ENCODE results near the gene DCTN2. TPM values are rescaled to one million over a fixed set of nuclear protein-coding genes. Genes with fewer than 3 reads are reported as not detected.
"Not testable (repeated sequence)": the region's sequence is repeated elsewhere in the genome, so short reads cannot be mapped to it uniquely, and the experiment has no call there.

Gene DCTN2
- polyA plus RNA-seq, 4 donors, result 112 to 224 (median 145) TPM

DNA sequence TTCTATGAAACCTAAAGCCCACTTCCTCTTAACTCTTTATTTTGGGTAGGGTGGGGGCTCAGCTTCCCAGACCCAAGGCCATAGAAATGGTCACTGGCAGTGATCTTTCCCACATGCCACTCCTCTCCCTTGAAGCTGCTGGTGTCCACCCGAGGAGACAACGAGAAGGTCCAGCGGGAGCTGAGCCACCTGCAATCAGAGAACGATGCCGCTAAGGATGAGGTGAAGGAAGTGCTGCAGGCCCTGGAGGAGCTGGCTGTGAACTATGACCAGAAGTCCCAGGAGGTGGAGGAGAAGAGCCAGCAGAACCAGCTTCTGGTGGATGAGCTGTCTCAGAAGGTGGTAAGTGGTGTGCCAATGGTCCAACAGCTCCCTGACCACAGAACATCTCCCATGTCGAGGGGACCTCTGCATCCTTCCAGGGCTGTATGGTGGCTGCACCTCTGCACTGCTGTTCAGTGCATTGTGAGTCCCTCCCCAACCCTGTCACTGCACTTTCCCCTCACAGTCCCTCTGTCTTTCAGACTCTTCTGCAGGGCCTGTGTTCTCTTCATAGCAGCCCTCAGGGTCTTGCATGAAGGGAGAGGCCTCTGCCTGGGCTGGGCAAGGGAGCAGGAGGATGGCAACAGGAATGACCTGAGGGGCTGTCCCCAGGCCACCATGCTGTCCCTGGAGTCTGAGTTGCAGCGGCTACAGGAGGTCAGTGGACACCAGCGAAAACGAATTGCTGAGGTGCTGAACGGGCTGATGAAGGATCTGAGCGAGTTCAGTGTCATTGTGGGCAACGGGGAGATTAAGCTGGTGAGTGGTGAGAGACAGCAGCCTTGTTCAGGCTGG is 25.2 kb upstream of the DCTN2 start:
- Histone ChIP-seq H3K36me3 (ENCODE audit: control insufficient read depth in 3 of 3, insufficient read depth in 2 of 3, low read depth in 1 of 3, low read length in 3 of 3) (no peaks in the 10 kb centered on the region), H3K27ac (ENCODE audit: low read depth in 1 of 3, low read length in 2 of 3) (no peak overlapping the region), H3K4me1 (ENCODE audit: control insufficient read depth in 3 of 3, insufficient read depth in 2 of 3, low read depth in 1 of 3, low read length in 2 of 3) (peaks cover 0 to 10% (median 0%) of the 10 kb centered on the region in 3 donors), H3K4me3 (ENCODE audit: low read depth in 1 of 3, low read length in 3 of 3) (no peak overlapping the region), H3K9me3 (ENCODE audit: control insufficient read depth in 2 of 2, insufficient read depth in 1 of 2, low read depth in 1 of 2, low read length in 1 of 2) (no peaks in the 10 kb centered on the region), H3K27me3 (ENCODE audit: control insufficient read depth in 3 of 3, insufficient read depth in 3 of 3, low read length in 3 of 3) (peaks cover 0 to 8% (median 2%) of the 10 kb centered on the region in 3 donors)
- no peak for FAIRE-seq
- no peak for DNase-seq
- WGBS, 3 donors, result 86 to 88% (median 87%) methylated on average over 12 of the region's 12 CpGs

DNA sequence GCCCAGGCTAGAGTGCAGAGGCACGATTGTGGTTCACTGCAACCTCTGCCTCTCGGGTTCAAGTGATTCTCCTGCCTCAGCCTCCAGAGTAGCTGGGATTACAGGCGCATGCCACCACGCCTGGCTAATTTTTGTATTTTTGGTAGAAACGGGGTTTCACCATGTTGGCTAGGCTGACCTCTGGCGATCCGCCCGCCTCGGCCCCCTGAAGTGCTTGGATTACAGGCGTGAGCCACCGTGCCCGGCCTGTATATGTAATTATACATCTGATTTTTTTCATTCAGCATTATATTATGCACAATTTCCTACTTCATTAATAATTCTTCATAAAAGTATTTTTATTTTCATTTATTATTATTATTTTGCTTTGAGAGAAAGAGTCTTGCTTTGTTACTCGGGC is 23.4 kb upstream of the DCTN2 start:
- not testable (repeated sequence) for FAIRE-seq
- 84 to 87% (median 85%) methylated on average over 13 of the region's 13 CpGs for WGBS, 3 donors

DNA sequence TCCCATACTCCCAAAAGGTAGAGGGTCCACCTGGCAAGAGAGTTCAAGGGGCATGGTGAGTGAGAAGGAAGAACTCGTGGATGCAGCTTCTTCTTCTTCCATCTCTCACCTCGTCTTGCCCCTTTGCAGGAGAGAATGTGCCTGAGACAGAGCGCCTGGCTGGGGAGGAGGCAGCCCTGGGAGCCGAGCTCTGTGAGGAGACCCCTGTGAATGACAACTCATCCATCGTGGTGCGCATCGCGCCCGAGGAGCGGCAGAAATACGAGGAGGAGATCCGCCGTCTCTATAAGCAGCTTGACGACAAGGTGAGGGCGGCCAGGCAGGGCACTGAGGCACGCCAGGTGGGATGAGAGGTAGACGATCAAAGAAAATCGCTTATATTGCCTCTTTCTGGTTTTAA is 22.9 kb upstream of the DCTN2 start:
- no peak overlapping the region for H3K27ac ChIP-seq (ENCODE audit: low read depth in 1 of 3, low read length in 2 of 3)
- H3K4me1 ChIP-seq (ENCODE audit: control insufficient read depth in 3 of 3, insufficient read depth in 2 of 3, low read depth in 1 of 3, low read length in 2 of 3), result no peaks in the 10 kb centered on the region
- no peak overlapping the region for H3K4me3 ChIP-seq (ENCODE audit: low read depth in 1 of 3, low read length in 3 of 3)
- peaks cover 0 to 8% (median 2%) of the 10 kb centered on the region in 3 donors for H3K27me3 ChIP-seq (ENCODE audit: control insufficient read depth in 3 of 3, insufficient read depth in 3 of 3, low read length in 3 of 3)
- no peak for DNase-seq
- no peak for FAIRE-seq
- 84 to 88% (median 87%) methylated on average over 18 of the region's 18 CpGs for WGBS, 3 donors
- no peaks in the 10 kb centered on the region for H3K9me3 ChIP-seq (ENCODE audit: control insufficient read depth in 2 of 2, insufficient read depth in 1 of 2, low read depth in 1 of 2, low read length in 1 of 2)
- no peaks in the 10 kb centered on the region for H3K36me3 ChIP-seq (ENCODE audit: control insufficient read depth in 3 of 3, insufficient read depth in 2 of 3, low read depth in 1 of 3, low read length in 3 of 3)

More for the DNA sequence above, 23.4 kb upstream of the DCTN2 start:
- H3K9me3 ChIP-seq (ENCODE audit: control insufficient read depth in 2 of 2, insufficient read depth in 1 of 2, low read depth in 1 of 2, low read length in 1 of 2); H3K4me3 ChIP-seq (ENCODE audit: low read depth in 1 of 3, low read length in 3 of 3); H3K27me3 ChIP-seq (ENCODE audit: control insufficient read depth in 3 of 3, insufficient read depth in 3 of 3, low read length in 3 of 3); DNase-seq; H3K4me1 ChIP-seq (ENCODE audit: control insufficient read depth in 3 of 3, insufficient read depth in 2 of 3, low read depth in 1 of 3, low read length in 2 of 3); H3K36me3 ChIP-seq (ENCODE audit: control insufficient read depth in 3 of 3, insufficient read depth in 2 of 3, low read depth in 1 of 3, low read length in 3 of 3); H3K27ac ChIP-seq (ENCODE audit: low read depth in 1 of 3, low read length in 2 of 3): not testable (repeated sequence)

DNA sequence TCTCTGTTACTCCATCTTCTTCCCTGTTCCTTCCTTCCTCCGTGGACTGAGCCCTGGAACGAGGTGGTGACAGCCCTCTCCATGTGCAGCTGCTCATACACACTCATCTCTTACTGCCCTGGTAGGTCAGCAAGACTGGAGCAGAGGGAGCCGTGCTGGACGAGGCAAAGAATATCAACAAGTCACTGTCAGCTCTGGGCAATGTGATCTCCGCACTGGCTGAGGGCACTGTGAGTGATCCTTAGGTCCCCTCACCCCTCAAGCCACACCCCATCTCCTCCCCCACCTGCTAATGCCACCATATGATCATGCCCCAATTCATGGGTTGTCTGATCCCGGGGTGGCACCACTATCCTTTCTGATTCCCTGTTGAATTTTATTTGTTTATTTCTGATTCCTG is 21.8 kb upstream of the DCTN2 start:
- DNase-seq (no peak), FAIRE-seq (no peak)
- Histone ChIP-seq H3K4me3 (ENCODE audit: low read depth in 1 of 3, low read length in 3 of 3) (no peak overlapping the region), H3K27me3 (ENCODE audit: control insufficient read depth in 3 of 3, insufficient read depth in 3 of 3, low read length in 3 of 3) (peaks cover 0 to 12% (median 2%) of the 10 kb centered on the region in 3 donors), H3K36me3 (ENCODE audit: control insufficient read depth in 3 of 3, insufficient read depth in 2 of 3, low read depth in 1 of 3, low read length in 3 of 3) (no peaks in the 10 kb centered on the region), H3K9me3 (ENCODE audit: control insufficient read depth in 2 of 2, insufficient read depth in 1 of 2, low read depth in 1 of 2, low read length in 1 of 2) (no peaks in the 10 kb centered on the region), H3K27ac (ENCODE audit: low read depth in 1 of 3, low read length in 2 of 3) (no peak overlapping the region), H3K4me1 (ENCODE audit: control insufficient read depth in 3 of 3, insufficient read depth in 2 of 3, low read depth in 1 of 3, low read length in 2 of 3) (no peaks in the 10 kb centered on the region)
- 64 to 74% (median 72%) methylated on average over 6 of the region's 6 CpGs for WGBS, 3 donors

DNA sequence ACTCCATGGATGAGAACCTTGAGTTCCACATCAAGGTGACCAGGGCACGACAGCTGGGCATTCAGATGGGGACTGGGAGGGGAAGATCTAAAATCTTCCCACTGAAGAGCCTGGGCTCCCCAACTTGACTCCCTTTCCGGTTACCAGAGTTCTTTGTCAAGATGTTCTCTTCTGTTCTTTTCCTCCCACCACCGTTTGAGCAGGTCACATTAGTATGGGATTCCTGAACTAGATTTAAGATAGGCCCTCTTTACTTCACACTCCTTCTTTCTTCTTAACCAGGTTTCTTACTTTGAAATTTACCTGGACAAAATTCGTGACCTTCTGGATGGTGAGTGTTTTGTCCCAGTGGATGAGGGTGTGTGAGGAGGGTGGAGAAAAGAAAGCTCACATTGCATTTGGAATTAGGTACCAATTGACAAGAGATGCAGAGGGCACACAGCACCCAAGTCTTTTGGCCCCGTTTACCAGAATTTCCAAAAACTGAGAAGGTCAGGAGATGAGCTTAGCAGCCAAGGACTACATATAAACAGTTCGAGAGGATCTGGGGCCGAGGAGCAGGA is 17.3 kb upstream of the DCTN2 start:
- 81 to 84% (median 83%) methylated on average over 7 of the region's 7 CpGs for WGBS, 3 donors
- no peaks in the 10 kb centered on the region for H3K4me1 ChIP-seq (ENCODE audit: control insufficient read depth in 3 of 3, insufficient read depth in 2 of 3, low read depth in 1 of 3, low read length in 2 of 3)
- H3K27ac ChIP-seq (ENCODE audit: low read depth in 1 of 3, low read length in 2 of 3), result no peak overlapping the region
- no peak overlapping the region for H3K4me3 ChIP-seq (ENCODE audit: low read depth in 1 of 3, low read length in 3 of 3)
- H3K27me3 ChIP-seq (ENCODE audit: control insufficient read depth in 3 of 3, insufficient read depth in 3 of 3, low read length in 3 of 3), result peaks cover 0 to 17% (median 0%) of the 10 kb centered on the region in 3 donors
- H3K9me3 ChIP-seq (ENCODE audit: control insufficient read depth in 2 of 2, insufficient read depth in 1 of 2, low read depth in 1 of 2, low read length in 1 of 2), result no peaks in the 10 kb centered on the region
- DNase-seq (no peak), FAIRE-seq (no peak)
- H3K36me3 ChIP-seq (ENCODE audit: control insufficient read depth in 3 of 3, insufficient read depth in 2 of 3, low read depth in 1 of 3, low read length in 3 of 3), result no peaks in the 10 kb centered on the region

DNA sequence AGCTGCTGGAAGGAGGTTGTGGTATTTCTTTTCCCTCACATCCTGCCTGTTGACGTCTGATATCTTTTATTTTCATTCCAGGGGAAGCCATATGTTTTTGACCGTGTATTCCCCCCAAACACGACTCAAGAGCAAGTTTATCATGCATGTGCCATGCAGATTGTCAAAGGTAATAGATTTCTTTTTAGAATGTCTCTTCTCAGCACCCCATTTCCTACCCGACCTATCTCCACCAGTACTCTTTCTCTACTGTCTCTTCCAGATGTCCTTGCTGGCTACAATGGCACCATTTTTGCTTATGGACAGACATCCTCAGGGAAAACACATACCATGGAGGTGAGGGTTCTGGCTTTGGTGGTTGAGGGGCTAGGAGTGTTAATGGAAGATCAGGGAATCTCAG is 16.4 kb upstream of the DCTN2 start:
- FAIRE-seq (no peak), DNase-seq (no peak)
- no peak overlapping the region for H3K27ac ChIP-seq (ENCODE audit: low read depth in 1 of 3, low read length in 2 of 3)
- H3K4me3 ChIP-seq (ENCODE audit: low read depth in 1 of 3, low read length in 3 of 3), result no peak overlapping the region
- H3K4me1 ChIP-seq (ENCODE audit: control insufficient read depth in 3 of 3, insufficient read depth in 2 of 3, low read depth in 1 of 3, low read length in 2 of 3), result no peaks in the 10 kb centered on the region
- peaks cover 0 to 17% (median 0%) of the 10 kb centered on the region in 3 donors for H3K27me3 ChIP-seq (ENCODE audit: control insufficient read depth in 3 of 3, insufficient read depth in 3 of 3, low read length in 3 of 3)
- H3K36me3 ChIP-seq (ENCODE audit: control insufficient read depth in 3 of 3, insufficient read depth in 2 of 3, low read depth in 1 of 3, low read length in 3 of 3), result no peaks in the 10 kb centered on the region
- 45 to 60% (median 60%) methylated on average over 4 of the region's 4 CpGs for WGBS, 3 donors
- H3K9me3 ChIP-seq (ENCODE audit: control insufficient read depth in 2 of 2, insufficient read depth in 1 of 2, low read depth in 1 of 2, low read length in 1 of 2), result no peaks in the 10 kb centered on the region

DNA sequence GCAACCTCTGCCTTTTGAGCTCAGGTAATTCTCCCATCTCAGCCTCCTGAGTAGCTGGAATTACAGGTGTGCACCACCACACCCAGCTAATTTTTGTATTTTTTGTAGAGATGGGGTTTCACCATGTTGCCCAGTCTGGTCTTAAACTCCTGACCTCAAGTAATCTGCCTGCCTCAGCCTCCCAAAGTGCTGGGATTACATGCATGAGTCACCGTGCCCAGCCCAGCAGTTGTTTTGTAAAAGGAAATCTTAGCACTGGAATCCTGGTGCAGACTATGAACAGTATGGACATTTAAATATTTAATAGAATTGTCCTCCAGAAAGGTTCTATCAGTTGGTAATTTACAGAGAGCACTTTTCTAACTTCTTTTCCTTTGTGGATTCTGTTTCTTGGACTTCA is 14.1 kb upstream of the DCTN2 start:
- not testable (repeated sequence) for H3K4me1 ChIP-seq (ENCODE audit: control insufficient read depth in 3 of 3, insufficient read depth in 2 of 3, low read depth in 1 of 3, low read length in 2 of 3); H3K36me3 ChIP-seq (ENCODE audit: control insufficient read depth in 3 of 3, insufficient read depth in 2 of 3, low read depth in 1 of 3, low read length in 3 of 3); FAIRE-seq; H3K27ac ChIP-seq (ENCODE audit: low read depth in 1 of 3, low read length in 2 of 3); H3K4me3 ChIP-seq (ENCODE audit: low read depth in 1 of 3, low read length in 3 of 3); H3K9me3 ChIP-seq (ENCODE audit: control insufficient read depth in 2 of 2, insufficient read depth in 1 of 2, low read depth in 1 of 2, low read length in 1 of 2)
- 26 to 56% (median 29%) methylated on average over 1 of the region's 1 CpG for WGBS, 3 donors
- peaks cover 0 to 17% (median 0%) of the 10 kb centered on the region in 3 donors for H3K27me3 ChIP-seq (ENCODE audit: control insufficient read depth in 3 of 3, insufficient read depth in 3 of 3, low read length in 3 of 3)
- DNase-seq, result peak in 1 of 2 donors; percentile 17

DNA sequence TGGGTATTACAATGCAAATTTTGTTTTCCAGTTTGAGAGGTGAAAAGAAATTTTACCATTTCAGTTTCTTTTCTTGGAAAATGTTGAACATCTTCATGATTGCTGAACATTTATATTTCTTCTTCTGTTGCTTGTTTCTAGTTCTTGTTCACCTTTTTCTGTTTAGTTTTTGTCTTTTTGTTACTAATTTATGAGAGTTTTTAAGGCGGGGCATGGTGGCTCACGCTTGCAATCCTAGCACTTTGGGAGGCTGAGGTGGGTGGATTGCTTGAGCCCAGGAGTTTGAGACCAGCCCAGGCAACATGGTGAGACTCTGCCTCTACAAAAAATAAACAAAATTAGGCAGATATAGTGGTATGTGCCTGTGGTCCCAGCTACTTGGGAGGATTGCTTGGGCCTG is 13.5 kb upstream of the DCTN2 start:
- WGBS, 3 donors, result 84 to 87% (median 86%) methylated on average over 2 of the region's 2 CpGs
- no peak overlapping the region for H3K27ac ChIP-seq (ENCODE audit: low read depth in 1 of 3, low read length in 2 of 3)
- H3K4me3 ChIP-seq (ENCODE audit: low read depth in 1 of 3, low read length in 3 of 3), result no peak overlapping the region
- FAIRE-seq (no peak), DNase-seq (no peak)
- no peaks in the 10 kb centered on the region for H3K36me3 ChIP-seq (ENCODE audit: control insufficient read depth in 3 of 3, insufficient read depth in 2 of 3, low read depth in 1 of 3, low read length in 3 of 3)
- peaks cover 0 to 17% (median 0%) of the 10 kb centered on the region in 3 donors for H3K27me3 ChIP-seq (ENCODE audit: control insufficient read depth in 3 of 3, insufficient read depth in 3 of 3, low read length in 3 of 3)
- no peaks in the 10 kb centered on the region for H3K9me3 ChIP-seq (ENCODE audit: control insufficient read depth in 2 of 2, insufficient read depth in 1 of 2, low read depth in 1 of 2, low read length in 1 of 2)
- H3K4me1 ChIP-seq (ENCODE audit: control insufficient read depth in 3 of 3, insufficient read depth in 2 of 3, low read depth in 1 of 3, low read length in 2 of 3), result no peaks in the 10 kb centered on the region

Measured in small intestine (tissue), 7 donors.